SK-N-MC (cell line): Measurements from ENCODE around the gene CCDC6.
A peak's percentile ranks its signal among the peaks of the same experiment; 100 is the strongest.

Experiments
- DNase-seq: peaks from one replicate; pipeline ENCODE4 v3.0.0-alpha.2; 2011; ENCODE audit warnings: low read depth, low spot score
- H3K27ac ChIP-seq: fragments of 200-600 bp; sonication (generic); 2 replicates; pipeline ENCODE4 v1.5.1; 2016; ENCODE audit warnings: mixed run types
- H3K36me3 ChIP-seq: fragments of 200-600 bp; sonication (generic); 2 replicates; pipeline ENCODE4 v1.6.1; 2017; ENCODE audit warnings: antibody characterized with exemption, low read length, mixed read lengths; ENCODE audit not compliant: insufficient read depth
- H3K4me3 ChIP-seq: fragments of 200-600 bp; sonication (generic); 2 replicates; pipeline ENCODE4 v1.5.1; 2016
- H3K9ac ChIP-seq: fragments of 200-600 bp; sonication (generic); 2 replicates; pipeline ENCODE4 v1.8.0; 2017; ENCODE audit warnings: mixed run types, mixed read lengths; ENCODE audit not compliant: insufficient read length
- H3K9me3 ChIP-seq: fragments of 200-600 bp; sonication (generic); 2 replicates; pipeline ENCODE4 v1.6.1; 2017; ENCODE audit warnings: low read depth, mild to moderate bottlenecking, antibody characterized with exemption, low read length, moderate library complexity, mixed read lengths
- EZH2 ChIP-seq: fragments of 200-600 bp; sonication (generic); IDR thresholded peaks from one replicate; pipeline ENCODE4 v1.6.1; 2017; ENCODE audit warnings: antibody characterized with exemption
- FOXP2 ChIP-seq: optimal IDR thresholded peaks from 2 replicates; pipeline ENCODE3; 2011; ENCODE audit warnings: mild to moderate bottlenecking, moderate library complexity; ENCODE audit not compliant: insufficient read depth; ENCODE audit errors: extremely low read length, control extremely low read depth
- POLR2AphosphoS5 ChIP-seq: IDR thresholded peaks from 2 replicates; pipeline ENCODE4 v1.6.1; 2012; ENCODE audit warnings: mild to moderate bottlenecking, low read depth, low read length, borderline replicate concordance

The CCDC6 gene

DNA sequence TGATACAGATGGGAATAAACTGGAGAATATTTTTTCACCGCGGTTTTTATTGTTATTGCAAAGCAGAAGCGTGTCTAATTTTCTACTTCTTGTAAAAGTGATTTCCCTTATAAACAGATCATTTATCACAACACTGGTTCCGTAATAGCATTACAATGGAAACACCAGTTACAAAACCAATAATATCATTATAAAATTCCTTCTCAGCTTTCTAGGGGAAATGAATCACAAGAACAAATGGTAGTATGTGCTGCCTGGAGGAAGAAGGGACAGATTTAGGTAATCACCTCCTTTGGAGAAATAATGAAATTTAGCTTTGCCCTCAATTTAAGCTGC is 2.4 kb upstream of the CCDC6 start:
- no peak for DNase-seq
- Histone ChIP-seq H3K4me3 (peak overlapping the region; percentile 80), H3K27ac (peak overlapping the region; percentile 98), H3K9me3 (no peaks in the 10 kb centered on the region), H3K9ac (peak overlapping the region; percentile 63), H3K36me3 (no peaks in the 10 kb centered on the region)
- TF ChIP-seq EZH2, result no peak
- no peak for TF ChIP-seq POLR2AphosphoS5
- TF ChIP-seq FOXP2, result no peak

DNA sequence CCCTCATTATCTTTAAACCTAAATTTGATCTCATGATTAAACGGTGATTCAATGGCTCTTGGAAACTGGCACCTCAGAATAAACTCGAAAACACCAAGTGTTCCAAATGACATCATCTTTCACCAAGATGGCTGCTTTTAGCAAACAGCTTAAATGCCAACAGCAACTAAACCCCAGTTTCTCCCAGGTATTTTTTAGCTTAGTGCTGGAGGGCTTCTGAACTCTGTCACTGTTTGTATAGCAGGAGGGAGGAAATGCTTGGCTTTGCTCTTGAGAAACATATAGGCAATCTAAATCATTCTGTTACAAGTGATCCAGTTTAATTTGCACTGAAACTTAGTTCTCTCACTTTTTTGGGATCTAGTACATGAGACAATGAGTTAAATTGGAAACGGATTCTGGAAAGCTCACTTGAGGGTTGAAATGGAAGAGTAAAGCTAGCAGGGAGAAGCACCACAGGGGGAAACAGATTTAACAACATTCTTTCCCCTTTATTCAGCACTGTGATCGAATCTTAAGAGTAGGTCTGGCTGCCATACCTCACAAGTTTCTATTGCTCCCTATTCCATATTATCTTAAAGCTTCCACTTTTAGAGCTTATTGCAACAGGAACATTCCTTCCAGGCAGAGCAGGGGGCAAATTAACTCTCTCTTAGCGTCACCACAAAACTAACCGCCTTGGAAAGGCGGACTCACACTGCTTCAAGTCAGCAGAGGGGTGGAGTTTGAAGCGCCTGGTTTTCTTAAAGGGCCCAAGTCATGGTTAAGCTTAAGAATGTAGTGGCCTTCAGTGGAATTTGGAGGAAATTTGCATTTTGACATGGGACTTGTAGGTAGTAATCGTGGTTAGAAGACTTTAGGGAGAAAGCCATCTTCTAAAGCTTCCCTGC is 1.8 kb upstream of the CCDC6 start:
- Histone ChIP-seq H3K9ac (peak overlapping the region; percentile 78), H3K27ac (peak overlapping the region; percentile 98), H3K36me3 (no peaks in the 10 kb centered on the region), H3K4me3 (peak overlapping the region; percentile 80), H3K9me3 (no peaks in the 10 kb centered on the region)
- no peak for TF ChIP-seq EZH2
- peak; percentile 79 for TF ChIP-seq POLR2AphosphoS5
- peak; percentile 69 for DNase-seq

DNA sequence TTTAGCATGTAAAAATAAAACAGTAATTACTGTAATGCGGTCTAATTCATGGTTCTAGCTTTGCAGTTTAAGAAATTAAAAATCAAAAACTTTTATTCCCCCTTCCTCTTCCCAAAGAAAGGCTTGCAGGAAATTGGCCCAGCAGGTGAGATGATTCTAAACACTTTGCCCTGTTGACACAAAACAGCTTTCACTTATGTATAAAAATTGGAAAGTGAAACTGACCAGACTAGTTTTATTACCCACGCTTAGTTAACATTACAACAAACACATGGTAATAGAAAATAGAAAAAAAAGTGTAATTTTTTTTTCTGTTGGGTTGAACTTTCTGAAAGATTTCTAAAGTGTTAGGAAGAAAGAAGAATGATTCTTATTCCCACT is 1.2 kb upstream of the CCDC6 start:
- Histone ChIP-seq H3K9ac (peak overlapping the region; percentile 78), H3K4me3 (peak overlapping the region; percentile 80), H3K9me3 (no peaks in the 10 kb centered on the region), H3K27ac (peak overlapping the region; percentile 98), H3K36me3 (no peaks in the 10 kb centered on the region)
- no peak for TF ChIP-seq FOXP2
- TF ChIP-seq EZH2, result no peak
- no peak for TF ChIP-seq POLR2AphosphoS5
- DNase-seq, result no peak

DNA sequence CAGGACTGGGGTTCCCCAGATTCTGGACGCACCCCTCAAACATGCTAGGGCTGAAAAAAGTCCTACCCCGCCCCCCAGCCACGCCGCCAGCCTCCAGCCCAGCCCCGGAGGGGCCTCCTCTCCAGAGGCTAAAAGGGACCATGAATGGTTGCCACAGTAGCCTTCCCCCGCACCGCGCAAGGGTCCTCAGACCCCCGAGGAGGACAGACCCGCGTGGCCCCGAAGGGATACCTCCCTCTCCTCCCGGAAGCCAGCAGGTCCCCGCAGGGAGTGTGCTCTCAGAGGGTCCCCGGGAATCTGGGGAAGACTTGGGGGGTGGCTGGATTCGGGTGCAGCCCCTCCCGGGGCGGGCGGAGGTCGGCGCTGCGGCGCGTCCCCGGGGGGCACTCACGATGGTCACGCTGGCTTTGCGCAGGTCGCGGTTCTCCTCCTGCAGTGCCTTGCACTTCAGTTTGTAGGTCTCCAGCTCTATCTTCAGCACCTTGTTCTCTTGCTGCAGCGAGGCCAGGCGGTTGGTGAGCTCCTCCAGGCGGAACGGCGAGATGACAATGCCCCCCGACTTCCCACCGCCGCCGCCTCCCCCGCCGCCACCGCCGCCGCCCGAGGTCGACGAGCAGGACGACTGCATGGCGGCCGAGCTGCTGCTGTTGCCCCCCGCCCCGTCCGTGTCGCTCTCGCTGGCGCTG is 482 bp downstream of the CCDC6 start:
- Histone ChIP-seq H3K27ac (no peak overlapping the region), H3K4me3 (peak overlapping the region; percentile 80), H3K9ac (peak overlapping the region; percentile 82), H3K36me3 (no peaks in the 10 kb centered on the region), H3K9me3 (no peaks in the 10 kb centered on the region)
- TF ChIP-seq EZH2, result no peak
- TF ChIP-seq FOXP2, result no peak
- TF ChIP-seq POLR2AphosphoS5, result no peak
- DNase-seq, result no peak

DNA sequence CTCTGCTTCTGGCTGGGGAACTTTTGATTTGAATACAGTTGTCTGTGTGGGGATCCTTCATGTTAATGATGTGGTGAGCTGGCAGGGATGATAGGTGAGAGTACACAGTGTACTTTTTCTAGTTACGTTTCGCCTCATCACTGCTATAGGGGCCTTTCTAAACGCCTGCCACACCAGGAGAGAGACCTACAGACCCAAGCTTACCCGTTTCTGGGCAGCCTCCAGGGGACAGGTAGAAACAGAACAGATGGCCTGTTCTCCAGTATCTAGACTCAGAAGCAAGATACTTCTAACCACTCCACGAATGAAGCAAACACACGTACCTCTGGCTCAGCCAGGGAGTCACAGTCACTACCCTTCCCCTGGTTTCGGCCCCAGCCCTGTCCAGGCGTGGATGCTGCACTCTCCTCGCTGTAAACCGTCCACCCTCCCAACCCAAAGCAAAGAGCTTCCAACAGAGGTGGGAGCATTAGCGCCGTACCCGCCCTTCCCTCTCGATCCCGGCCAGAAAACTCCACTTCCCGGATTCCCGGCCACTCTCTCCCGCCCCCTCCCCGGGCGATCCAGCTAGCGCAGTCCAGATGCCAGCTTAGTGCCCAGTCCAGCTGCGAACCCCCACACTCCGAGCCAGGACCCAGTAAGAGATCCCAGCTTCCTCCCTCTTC is 1.2 kb downstream of the CCDC6 start:
- Histone ChIP-seq H3K9ac (peak overlapping the region; percentile 82), H3K36me3 (no peaks in the 10 kb centered on the region), H3K4me3 (peak overlapping the region; percentile 80), H3K9me3 (no peaks in the 10 kb centered on the region), H3K27ac (no peak overlapping the region)
- no peak for TF ChIP-seq EZH2
- TF ChIP-seq FOXP2, result no peak
- TF ChIP-seq POLR2AphosphoS5, result no peak
- no peak for DNase-seq

DNA sequence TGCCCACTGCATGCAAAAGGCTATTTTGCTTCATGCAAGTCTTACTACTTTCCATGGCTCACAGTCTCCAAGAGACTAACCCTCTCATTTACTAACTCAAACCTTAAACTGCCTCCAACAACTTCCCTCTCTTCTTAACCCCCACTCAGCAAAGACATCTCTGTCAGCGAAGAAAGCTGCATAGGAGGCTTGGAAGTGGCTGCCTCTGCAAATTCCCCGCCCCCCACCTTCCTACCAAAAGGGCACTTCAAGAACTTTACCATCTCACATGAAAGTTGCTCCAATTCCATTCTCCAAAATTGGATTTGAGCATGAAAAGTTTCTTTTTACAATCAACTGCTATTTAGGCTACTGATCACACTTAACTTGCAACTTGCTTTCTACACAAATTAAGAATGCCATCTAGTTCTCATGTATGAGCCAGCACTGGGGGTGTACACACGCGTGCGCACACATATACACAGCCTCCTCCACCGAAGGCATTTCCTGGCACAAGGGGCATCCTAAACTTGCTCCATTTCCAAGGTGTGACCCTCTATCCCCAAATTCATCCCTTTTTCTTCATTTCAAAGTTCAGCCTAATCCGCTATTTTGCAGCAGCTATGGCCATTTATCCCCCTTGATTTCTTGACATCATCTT is 1.8 kb downstream of the CCDC6 start:
- DNase-seq, result no peak
- H3K27ac ChIP-seq, result no peak overlapping the region

DNA sequence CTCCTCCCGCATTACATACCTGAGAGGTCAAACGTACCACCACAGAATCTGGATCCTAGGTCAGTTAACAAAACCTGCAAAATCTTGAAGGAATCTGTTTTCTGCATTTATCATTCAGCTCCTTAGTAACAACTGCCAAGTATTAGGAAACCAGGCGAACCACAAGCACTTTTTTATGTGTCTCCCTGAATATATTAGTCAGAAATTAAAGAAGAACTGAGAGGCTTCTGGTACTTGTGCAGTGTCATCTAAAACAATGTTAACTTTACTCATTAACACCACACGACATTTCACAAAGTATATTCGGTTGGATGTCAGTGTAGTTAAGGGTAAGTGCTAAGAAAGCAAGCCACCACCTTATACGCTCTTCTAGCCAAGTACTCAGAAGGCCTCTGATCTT is 2.5 kb downstream of the CCDC6 start:
- H3K9ac ChIP-seq, result no peak overlapping the region
- no peak for DNase-seq
- no peaks in the 10 kb centered on the region for H3K36me3 ChIP-seq
- H3K4me3 ChIP-seq, result peak overlapping the region; percentile 80
- 0 out of 2 replicates have a peak overlapping the region, but pooled peaks have one; percentile 31 for H3K27ac ChIP-seq
- TF ChIP-seq EZH2, result no peak
- no peak for TF ChIP-seq FOXP2
- TF ChIP-seq POLR2AphosphoS5, result no peak
- H3K9me3 ChIP-seq, result no peaks in the 10 kb centered on the region

More for the DNA sequence above, 1.8 kb downstream of the CCDC6 start:
- Histone ChIP-seq H3K36me3 (no peaks in the 10 kb centered on the region), H3K9me3 (no peaks in the 10 kb centered on the region), H3K9ac (no peak overlapping the region), H3K4me3 (peak overlapping the region; percentile 80)
- TF ChIP-seq EZH2 (no peak), FOXP2 (no peak), POLR2AphosphoS5 (no peak)

DNA sequence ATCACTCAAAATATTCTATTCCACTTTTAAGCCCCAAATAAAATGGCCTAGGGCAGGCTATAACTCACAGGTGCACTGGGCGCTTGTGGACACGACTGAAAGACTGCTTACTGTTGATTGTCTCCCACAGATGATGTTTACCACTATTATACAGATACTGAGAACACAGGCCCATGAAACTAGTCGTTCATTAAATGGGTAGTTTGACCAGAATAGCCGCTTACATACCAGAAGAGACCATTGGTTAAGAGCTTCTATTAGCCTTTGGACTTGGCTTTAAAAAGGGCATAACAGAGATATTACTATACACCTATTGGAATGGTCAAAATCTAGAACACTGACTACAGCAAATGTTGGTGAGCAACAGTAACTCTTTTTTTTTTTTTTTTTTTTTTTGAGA is 4.3 kb downstream of the CCDC6 start:
- no peak for DNase-seq
- H3K4me3 ChIP-seq, result no peak overlapping the region
- no peak for TF ChIP-seq FOXP2
- no peak for TF ChIP-seq EZH2
- no peak for TF ChIP-seq POLR2AphosphoS5
- H3K36me3 ChIP-seq, result no peaks in the 10 kb centered on the region
- no peak overlapping the region for H3K27ac ChIP-seq
- no peak overlapping the region for H3K9ac ChIP-seq
- no peaks in the 10 kb centered on the region for H3K9me3 ChIP-seq
